Activated naive CD4-positive, alpha-beta T cell treated with Interleukin-2 at 50 U/mL for 16 hours (primary cell): ENCODE results near the gene TRMO.

Experiments
- DNase-seq: peaks from one replicate; pipeline ENCODE4 v3.0.0-alpha.2; 2020

TRMO gene

GRCh38 chr9:97936998-97937397 lies 14.7 kb upstream of the TRMO start:
- no peak for DNase-seq

DNA sequence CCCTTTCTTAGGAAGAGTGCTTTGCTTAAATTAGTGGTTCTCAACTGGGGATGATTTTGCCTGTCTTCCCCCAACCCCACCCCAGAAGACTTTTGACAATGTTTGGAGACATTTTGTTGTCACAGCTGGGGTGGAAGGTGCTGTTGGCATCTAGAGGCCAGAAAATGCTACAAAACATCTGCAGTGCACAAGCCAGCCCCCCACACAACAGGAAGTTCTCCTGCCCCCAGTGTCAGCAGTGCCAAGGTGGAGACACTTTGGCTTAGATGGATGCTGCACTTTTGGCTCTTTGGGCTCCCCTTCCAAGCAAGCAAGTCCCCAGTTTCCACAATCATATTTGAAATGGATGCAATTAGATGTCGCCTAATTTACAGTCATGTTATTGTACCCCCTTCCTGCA lies 13.0 kb upstream of the TRMO start:
- DNase-seq, result no peak

GRCh38 chr9:97934321-97935115 lies 12.2 kb upstream of the TRMO start:
- no peak for DNase-seq

GRCh38 chr9:97933297-97933998 lies 11.1 kb upstream of the TRMO start:
- no peak for DNase-seq

GRCh38 chr9:97930972-97931371 lies 8.7 kb upstream of the TRMO start:
- no peak for DNase-seq

DNA sequence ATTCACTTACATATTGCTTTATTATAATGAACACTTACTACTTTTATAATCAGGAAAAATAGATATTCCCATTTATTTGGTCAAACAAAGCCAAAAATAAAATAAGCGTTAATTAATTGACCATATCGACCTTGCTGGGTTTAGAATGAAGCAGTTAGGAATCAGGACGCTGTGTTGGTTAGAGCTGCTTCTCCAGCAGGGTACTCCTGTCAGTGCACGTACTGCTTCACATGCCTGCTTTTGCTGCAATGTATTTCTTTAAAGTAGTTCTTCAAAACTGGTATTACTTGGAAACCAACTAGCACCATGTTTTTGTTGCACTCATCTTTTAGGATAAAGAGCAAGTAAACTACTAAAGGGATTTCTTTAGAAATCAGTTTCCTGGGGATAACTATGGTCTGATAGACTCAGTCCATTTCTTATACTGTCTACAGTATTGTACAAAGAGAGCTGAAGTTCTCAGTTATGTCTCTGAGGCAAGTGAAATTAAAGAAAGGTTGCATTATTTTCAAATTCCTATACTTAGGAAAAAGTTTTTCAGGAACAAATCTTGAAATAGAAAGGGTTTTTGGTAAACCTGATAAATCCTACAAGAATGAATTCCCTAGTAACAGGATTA lies 6.8 kb upstream of the TRMO start:
- no peak for DNase-seq

- no peak for DNase-seq
These were observed 3.4 kb upstream of the TRMO start for GRCh38 chr9:97925497-97926334.

DNA sequence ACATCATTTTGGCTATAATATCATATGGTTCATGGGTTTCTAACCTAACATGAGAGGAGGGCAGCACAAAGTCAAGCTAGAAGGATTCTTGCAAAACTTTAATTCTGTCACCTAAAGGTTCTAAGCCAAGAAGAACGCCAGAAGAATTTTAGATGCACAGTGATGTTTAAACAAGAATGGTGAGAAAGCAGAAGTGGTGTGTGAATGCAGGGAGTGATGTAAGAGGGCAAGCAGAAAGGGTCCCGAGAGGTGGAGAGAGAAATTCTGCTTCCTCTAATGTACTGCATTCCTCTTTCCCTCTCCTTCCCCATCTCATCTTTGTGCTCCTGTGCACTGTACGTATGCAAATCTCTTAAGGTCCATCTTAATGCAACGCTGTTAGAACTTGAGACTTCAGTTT lies 2.1 kb upstream of the TRMO start:
- no peak for DNase-seq

- peak; percentile 76 for DNase-seq
These were observed 1.3 kb upstream of the TRMO start for GRCh38 chr9:97923529-97924108.

DNA sequence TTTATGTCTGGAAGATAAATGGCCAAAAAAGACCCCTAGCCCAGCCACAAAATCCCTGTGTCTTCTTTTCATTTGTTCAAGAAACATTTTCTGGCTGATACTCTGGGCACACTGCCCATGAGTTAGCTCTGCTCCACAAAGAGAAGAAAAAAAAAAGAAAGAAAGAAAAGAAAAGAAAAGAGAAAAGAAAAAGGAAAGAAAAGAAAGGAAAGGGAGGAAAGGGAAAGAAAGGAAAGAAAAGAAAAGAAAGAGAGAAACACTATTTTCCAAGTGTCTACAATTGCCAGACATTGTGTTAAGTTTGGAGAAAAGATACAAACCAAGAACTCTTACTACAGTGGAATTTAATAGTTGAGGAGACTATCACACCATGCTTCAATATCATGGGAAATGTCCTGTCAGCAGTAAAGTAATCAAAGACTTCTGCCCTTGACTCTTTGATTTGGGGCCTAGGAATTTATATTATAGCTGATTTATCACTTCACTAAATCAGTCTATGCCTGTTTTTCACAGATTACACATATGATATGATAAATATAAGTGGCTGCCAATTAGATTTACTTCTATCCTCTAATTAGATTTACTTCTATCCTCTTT lies 3.0 kb downstream of the TRMO start:
- no peak for DNase-seq

DNA sequence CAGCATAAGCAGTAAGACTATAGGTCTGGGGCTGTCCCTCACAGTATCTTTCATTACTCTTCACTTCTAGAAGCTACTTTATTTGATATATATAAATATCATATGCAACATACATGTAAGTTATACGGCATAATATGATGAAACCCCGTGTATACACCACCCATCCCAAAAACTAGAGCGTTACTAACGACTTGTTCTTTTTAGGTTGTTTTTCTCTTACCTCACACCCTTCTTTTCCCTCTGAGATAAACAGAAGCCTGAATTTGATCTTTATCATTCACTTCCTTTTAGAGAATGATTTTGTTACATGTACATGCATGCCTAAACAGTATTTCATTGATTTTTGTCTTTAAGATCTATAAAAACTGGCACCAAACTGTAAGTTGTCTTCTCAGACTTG lies 3.7 kb downstream of the TRMO start:
- no peak for DNase-seq

DNA sequence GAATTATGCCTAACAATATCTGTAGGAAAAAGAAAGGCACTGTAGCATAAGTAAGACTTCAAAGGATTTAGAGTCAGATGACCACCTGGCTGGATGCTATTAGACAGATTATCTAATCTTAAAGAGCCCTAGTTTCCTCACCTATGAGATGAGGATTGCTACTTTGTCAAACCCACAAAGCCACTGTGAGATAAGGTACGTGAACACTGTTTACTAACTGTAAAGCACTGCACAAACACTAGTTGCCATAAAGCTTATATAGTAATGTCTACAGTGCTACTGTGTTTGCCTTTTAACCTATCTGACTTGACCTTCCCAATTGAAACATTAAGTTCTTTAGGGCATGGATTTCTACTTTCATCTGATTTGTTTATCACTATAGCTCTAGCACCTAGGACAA lies 10.3 kb downstream of the TRMO start:
- no peak for DNase-seq

GRCh38 chr9:97911528-97911927 lies 10.8 kb downstream of the TRMO start:
- DNase-seq, result no peak

DNA sequence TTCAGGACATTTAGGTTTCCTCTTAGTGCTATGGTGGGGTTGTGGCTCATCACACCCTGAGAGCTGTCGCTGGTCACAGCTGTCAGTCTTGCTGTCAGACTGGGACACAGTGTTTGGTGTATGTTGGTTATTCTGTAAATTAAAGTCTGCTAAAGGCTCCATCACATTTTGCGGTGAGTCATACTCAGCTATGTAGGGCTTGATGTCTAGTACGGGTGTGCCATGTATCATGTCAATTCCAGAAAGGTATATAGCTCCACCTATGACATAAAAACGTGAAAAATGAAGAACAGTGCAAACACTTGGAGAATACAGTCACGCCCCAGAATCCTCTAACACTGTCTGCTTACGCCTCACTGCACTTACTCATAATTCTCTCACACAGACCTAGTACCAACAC lies 11.9 kb downstream of the TRMO start:
- no peak for DNase-seq

GRCh38 chr9:97908705-97909104 lies 13.6 kb downstream of the TRMO start:
- no peak for DNase-seq

DNA sequence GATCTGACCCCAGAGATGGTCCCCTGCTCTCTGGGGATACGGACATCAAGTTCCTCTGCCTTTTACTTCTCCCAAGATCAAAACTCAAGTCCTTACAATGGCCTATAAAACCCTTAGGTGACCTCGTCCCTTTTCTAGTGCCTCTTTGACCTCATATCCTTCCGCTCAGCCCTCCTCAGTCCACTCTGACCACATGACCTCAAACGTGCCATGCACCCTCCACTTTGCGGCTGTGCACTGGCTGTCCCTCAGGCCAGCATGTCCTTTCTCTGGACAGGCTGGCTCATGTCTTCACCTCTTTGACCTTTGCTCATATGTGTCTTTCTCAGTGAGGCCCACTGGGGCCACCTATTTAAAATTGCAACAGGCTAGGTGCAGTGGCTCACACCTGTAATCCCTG lies 14.7 kb downstream of the TRMO start:
- DNase-seq, result no peak

- DNase-seq, result no peak
These were observed 15.3 kb downstream of the TRMO start for GRCh38 chr9:97907046-97907445.

GRCh38 chr9:97906236-97906831 lies 16.0 kb downstream of the TRMO start:
- peak; percentile 50 for DNase-seq

GRCh38 chr9:97905228-97905627 lies 17.1 kb downstream of the TRMO start:
- peak; percentile 38 for DNase-seq

DNA sequence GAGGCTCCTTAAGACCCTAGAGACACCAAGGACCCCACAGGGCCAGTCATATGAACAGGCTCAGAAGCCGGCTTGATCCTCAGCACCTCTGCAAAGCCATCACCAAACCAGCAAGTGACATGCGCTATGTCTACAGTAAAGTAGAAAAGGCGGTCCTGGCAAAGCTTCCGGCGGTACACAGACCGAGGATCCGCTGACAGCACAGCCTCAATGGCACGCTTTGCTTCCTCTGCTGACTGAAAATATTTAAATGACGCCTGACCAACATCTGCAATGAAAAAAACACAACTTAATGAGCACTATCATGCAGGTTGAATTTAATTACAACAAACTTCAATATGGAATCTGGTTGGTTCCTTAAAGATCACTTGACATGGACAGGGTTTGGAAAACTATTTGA lies 17.6 kb downstream of the TRMO start:
- peak; percentile 53 for DNase-seq

GRCh38 chr9:97903177-97903576 lies 19.1 kb downstream of the TRMO start:
- DNase-seq, result no peak
